Measurements from ENCODE around the gene FLNC. TPM values are rescaled to one million over a fixed set of nuclear protein-coding genes. Genes with fewer than 3 reads are reported as not detected.

The FLNC gene
- polyA plus RNA-seq, 2 of the 4 experiments (the other 2 are of a cell fraction) = 0.43 to 3.4 TPM

GRCh38 chr7:128796327-128796726 lies 33.9 kb upstream of the FLNC start:
- no peak for DNase-seq (ENCODE audit: low read depth in 1 of 2, low spot score in 1 of 2)
- Histone ChIP-seq H3K27ac (no peak overlapping the region), H3K9me3 (no peaks in the 10 kb centered on the region), H3K4me2 (no peak overlapping the region), H3K4me3 (no peak overlapping the region), H3K4me1 (0 out of 3 replicates have a peak, but pooled peaks cover 5% of the 10 kb centered on the region)
- TF ChIP-seq BHLHE40 (IDR thresholded peaks at IDR 0.05; ENCODE audit: low read depth, low read length) (no peak), KDM1A (IDR thresholded peaks at IDR 0.05; ENCODE audit: low read depth) (no peak)
- no peak for FAIRE-seq
- POLR2A ChIA-PET = no interaction called here
- WGBS (ENCODE audit: missing lambda C conversion rate) = 67% methylated on average over 5 of the region's 5 CpGs
- CTCF ChIA-PET = interaction anchor here (1.2 kb wide), 1 partner anchor 83 kb away, joined by 3 read pairs; no protein-coding TSS in a partner anchor
- no peak for ATAC-seq

DNA sequence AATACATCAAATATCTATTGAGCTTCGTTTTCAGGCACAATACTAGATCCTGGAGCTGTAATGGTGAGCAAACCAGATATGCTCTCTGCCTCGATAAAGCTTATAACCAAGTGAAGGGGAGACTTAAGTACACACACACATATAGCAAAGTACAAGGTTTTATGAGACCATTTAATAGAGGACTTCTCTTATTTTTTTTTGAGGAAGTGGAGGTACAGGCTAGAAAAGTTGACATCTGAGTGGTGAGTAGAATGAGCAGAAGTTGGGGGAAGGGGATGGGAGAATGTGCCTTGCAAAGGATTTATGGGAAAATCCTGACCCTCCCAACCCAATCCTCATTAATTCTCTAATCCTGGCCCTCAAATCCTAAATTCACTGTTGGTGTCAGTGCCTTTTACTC lies 30.8 kb upstream of the FLNC start:
- Histone ChIP-seq H3K27ac (no peak overlapping the region), H3K4me3 (no peak overlapping the region), H3K4me2 (no peak overlapping the region), H3K4me1 (no peaks in the 10 kb centered on the region), H3K9me3 (no peaks in the 10 kb centered on the region)
- ChIA-PET POLR2A (no interaction called here), CTCF (no interaction called here)
- DNase-seq (ENCODE audit: low read depth in 1 of 2, low spot score in 1 of 2) (no peak), FAIRE-seq (no peak), ATAC-seq (no peak)
- TF ChIP-seq CBX8 (IDR thresholded peaks at IDR 0.05) (no peak), RNF2 (IDR thresholded peaks at IDR 0.05; ENCODE audit: borderline replicate concordance, low read depth) (no peak), MAZ (IDR thresholded peaks at IDR 0.05; ENCODE audit: borderline replicate concordance, low read depth, low read length) (no peak), CHD4 (IDR thresholded peaks at IDR 0.05; ENCODE audit: borderline replicate concordance) (no peak), KDM1A (IDR thresholded peaks at IDR 0.05; ENCODE audit: low read depth) (no peak)
- 34% methylated on average over 2 of the region's 2 CpGs for WGBS (ENCODE audit: missing lambda C conversion rate)

DNA sequence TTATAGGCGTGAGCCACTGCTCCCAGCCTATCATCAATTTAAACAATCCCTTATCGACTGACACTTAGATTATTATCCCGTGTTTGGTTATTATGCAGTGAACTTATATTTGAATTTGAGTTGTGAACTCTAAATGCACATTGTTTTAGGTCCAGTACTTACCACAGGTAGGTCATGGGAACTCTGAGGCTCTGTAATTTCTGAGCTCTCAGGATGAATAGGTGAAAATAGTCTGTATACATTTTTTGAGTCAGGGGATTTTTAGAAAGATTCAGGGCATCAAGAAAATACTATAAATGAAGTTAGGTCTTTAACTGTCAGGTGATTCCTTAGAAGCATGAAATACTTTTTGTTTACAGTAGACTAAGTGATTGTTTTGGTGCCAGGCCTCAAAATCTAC lies 29.6 kb upstream of the FLNC start:
- 81% methylated on average over 3 of the region's 3 CpGs for WGBS (ENCODE audit: missing lambda C conversion rate)
- ATAC-seq = no peak
- TF ChIP-seq, protein P1, sequence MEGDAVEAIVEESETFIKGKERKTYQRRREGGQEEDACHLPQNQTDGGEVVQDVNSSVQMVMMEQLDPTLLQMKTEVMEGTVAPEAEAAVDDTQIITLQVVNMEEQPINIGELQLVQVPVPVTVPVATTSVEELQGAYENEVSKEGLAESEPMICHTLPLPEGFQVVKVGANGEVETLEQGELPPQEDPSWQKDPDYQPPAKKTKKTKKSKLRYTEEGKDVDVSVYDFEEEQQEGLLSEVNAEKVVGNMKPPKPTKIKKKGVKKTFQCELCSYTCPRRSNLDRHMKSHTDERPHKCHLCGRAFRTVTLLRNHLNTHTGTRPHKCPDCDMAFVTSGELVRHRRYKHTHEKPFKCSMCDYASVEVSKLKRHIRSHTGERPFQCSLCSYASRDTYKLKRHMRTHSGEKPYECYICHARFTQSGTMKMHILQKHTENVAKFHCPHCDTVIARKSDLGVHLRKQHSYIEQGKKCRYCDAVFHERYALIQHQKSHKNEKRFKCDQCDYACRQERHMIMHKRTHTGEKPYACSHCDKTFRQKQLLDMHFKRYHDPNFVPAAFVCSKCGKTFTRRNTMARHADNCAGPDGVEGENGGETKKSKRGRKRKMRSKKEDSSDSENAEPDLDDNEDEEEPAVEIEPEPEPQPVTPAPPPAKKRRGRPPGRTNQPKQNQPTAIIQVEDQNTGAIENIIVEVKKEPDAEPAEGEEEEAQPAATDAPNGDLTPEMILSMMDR (IDR thresholded peaks at IDR 0.05) = no peak
- TF ChIP-seq ELK1 (IDR thresholded peaks at IDR 0.05; ENCODE audit: low read depth, low read length) (no peak), CHD4 (IDR thresholded peaks at IDR 0.05; ENCODE audit: borderline replicate concordance) (no peak), BHLHE40 (IDR thresholded peaks at IDR 0.05; ENCODE audit: low read depth, low read length) (no peak), JUN (IDR thresholded peaks at IDR 0.05) (no peak), SMC3 (IDR thresholded peaks at IDR 0.05) (no peak), MAFK (IDR thresholded peaks at IDR 0.05; ENCODE audit: partially characterized antibody) (no peak), JUNB (IDR thresholded peaks at IDR 0.05) (no peak), NR3C1 (IDR thresholded peaks at IDR 0.05) (no peak), ZSCAN20 (CRISPR knock-in tag; IDR thresholded peaks at IDR 0.05) (no peak), NFE2L2 (conservative IDR thresholded peaks at IDR 0.05; ENCODE audit: low read length) (no peak)
- TF ChIP-seq, protein P2, sequence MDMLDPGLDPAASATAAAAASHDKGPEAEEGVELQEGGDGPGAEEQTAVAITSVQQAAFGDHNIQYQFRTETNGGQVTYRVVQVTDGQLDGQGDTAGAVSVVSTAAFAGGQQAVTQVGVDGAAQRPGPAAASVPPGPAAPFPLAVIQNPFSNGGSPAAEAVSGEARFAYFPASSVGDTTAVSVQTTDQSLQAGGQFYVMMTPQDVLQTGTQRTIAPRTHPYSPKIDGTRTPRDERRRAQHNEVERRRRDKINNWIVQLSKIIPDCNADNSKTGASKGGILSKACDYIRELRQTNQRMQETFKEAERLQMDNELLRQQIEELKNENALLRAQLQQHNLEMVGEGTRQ (IDR thresholded peaks at IDR 0.05) = no peak
- ChIA-PET CTCF (interaction anchor here (1.6 to 1.7 kb wide), 2 partner anchors 26 to 78 kb away, joined by 3 to 4 read pairs; no protein-coding TSS in a partner anchor), POLR2A (no interaction called here)
- no peaks in the 10 kb centered on the region for H3K9me3 ChIP-seq
- no peak overlapping the region for H3K27ac ChIP-seq
- no peak for FAIRE-seq
- no peak overlapping the region for H3K4me2 ChIP-seq
- no peak overlapping the region for H3K4me3 ChIP-seq
- no peak for DNase-seq (ENCODE audit: low read depth in 1 of 2, low spot score in 1 of 2)
- H3K4me1 ChIP-seq = no peaks in the 10 kb centered on the region

- Histone ChIP-seq H3K4me2 (no peak overlapping the region), H3K27ac (no peak overlapping the region), H3K4me3 (no peak overlapping the region), H3K9me3 (no peaks in the 10 kb centered on the region), H3K4me1 (no peaks in the 10 kb centered on the region)
- TF ChIP-seq MAX (IDR thresholded peaks at IDR 0.05) = no peak
- CTCF ChIA-PET = interaction anchor here (1.6 to 1.7 kb wide), 2 partner anchors 26 to 78 kb away, joined by 3 to 4 read pairs; no protein-coding TSS in a partner anchor
- 88% methylated on average over 9 of the region's 9 CpGs for WGBS (ENCODE audit: missing lambda C conversion rate)
- POLR2A ChIA-PET = no interaction called here
- ATAC-seq = no peak
- FAIRE-seq = no peak
- no peak for DNase-seq (ENCODE audit: low read depth in 1 of 2, low spot score in 1 of 2)
Observed at GRCh38 chr7:128801003-128801402, 29.2 kb upstream of the FLNC start.
